Measurements from ENCODE around the gene GPR139. TPM values are rescaled to one million over a fixed set of nuclear protein-coding genes. Genes with fewer than 3 reads are reported as not detected.

The GPR139 gene
- total RNA-seq, 1 donor from 2014 or later: not detected

DNA sequence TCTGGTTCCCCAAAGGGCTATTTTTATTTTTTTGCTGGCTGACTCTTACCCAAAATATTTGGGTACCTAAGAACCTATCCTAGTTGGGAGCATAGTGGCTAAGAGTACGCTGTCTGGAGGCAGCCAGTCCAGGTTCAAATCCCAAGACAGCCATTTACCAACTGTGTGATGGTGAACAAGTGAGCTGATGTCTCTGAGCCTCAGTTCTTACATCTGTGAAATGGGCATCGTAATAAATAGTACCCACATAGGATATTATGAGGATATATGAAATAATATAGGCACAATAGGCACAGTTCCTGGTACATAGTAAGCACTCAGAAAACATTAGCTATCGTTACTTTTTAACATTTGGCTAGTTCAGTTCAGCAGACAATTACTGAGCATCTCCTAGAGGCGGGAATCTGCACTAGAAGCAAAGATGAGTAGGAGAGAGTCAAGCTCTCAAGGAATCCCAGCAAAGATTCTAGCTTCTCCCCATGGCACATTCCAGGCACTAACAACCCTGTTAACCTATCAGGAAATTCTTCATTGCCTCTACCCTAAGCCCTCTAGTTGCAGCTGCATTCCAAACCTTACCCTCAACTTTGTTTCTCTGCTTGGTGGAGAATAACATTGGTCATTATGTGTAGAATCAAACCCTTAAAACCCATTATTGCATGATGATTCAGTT is 31.6 kb downstream of the GPR139 start:
- DNase-seq (ENCODE audit: low spot score in 2 of 2): no peak
- Histone ChIP-seq H3K36me3 (no peaks in the 10 kb centered on the region), H3K9me3 (no peaks in the 10 kb centered on the region), H3K27me3 (no peaks in the 10 kb centered on the region), H3K27ac (no peak overlapping the region), H3K4me3 (no peak overlapping the region), H3K4me1 (no peaks in the 10 kb centered on the region)
- no peak for TF ChIP-seq CTCF (IDR thresholded peaks at IDR 0.05)
- intact Hi-C loops (cut with DNase I): no loop called here

DNA sequence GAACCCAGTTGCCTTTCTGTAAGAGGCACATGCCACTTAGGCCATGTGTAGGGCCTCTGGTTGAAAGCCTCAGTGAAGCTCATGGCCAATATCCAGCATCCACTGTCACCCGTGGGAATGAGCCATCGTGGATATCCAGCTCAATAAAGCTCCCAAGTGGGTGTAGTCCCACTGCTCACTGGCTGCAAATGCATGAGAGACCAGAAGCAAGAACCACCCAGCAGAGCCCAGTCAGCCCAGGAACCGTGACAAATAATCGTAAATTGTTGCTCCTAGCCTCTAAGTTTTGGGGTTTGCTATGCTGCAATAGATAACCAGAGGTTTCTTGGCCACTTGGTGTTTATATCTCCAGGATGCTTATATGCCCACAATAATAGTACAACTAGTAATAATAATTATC is 33.7 kb downstream of the GPR139 start:
- Histone ChIP-seq H3K27me3 (no peaks in the 10 kb centered on the region), H3K9me3 (no peaks in the 10 kb centered on the region), H3K36me3 (no peaks in the 10 kb centered on the region), H3K27ac (no peak overlapping the region), H3K4me1 (no peaks in the 10 kb centered on the region), H3K4me3 (no peak overlapping the region)
- no peak for DNase-seq (ENCODE audit: low spot score in 2 of 2)
- TF ChIP-seq CTCF (IDR thresholded peaks at IDR 0.05): no peak
- intact Hi-C loops (cut with DNase I): no loop called here

DNA sequence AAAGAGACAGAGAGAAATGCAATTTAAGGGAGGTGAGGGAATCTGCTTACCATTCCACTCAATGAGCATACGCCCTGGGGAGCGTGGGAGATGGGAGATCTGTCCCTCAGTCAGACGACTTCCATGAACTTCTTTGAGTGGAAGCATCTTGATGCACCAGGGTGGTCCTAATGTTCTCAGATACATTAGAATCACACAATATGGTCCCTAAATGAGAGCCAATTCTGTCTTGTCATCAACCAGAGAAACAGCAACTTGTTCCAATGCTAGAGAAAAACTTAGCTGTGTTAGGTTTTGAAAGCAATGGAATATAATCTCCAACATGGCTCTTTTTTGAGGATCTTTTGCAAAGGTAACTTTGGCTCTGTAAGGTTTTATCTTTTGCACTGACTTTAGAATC is 44.1 kb downstream of the GPR139 start:
- Histone ChIP-seq H3K4me1 (no peaks in the 10 kb centered on the region), H3K36me3 (no peaks in the 10 kb centered on the region), H3K27ac (no peak overlapping the region), H3K9me3 (no peaks in the 10 kb centered on the region), H3K27me3 (no peaks in the 10 kb centered on the region), H3K4me3 (no peak overlapping the region)
- intact Hi-C loops (cut with DNase I): no loop called here
- TF ChIP-seq CTCF (IDR thresholded peaks at IDR 0.05): no peak
- no peak for DNase-seq (ENCODE audit: low spot score in 2 of 2)

DNA sequence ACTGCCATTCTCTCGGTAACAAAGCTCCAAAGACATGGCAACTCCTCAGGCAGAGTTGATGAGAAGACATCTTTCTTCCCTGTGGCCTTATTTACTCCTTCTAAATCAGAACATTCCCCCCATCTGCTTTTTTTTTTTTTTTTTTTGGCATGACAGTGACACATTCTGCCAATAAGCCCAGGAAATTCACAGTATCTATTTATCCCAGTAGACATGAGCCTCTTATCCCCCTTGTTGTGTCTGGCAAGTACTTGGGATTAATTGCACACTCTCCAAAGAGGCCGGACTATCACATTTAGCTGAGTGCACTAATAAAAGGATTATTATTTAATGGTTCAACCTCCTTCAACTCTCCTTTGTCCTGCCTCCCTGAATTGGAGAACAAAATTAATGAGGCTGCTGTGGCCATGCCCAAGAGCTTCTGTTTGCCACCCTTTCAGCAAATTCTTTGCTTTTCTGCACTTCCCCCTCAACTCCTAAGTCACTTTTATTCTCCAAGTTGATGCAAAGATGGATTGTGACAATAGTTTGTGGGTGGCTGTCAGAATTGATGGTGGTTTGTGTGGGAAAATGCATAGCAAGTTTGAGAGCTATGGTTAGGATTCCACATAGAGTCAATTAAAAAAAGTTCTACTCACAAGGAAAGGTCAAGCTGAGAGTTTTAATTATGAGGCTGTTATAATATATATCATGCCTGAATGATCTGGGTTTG is 47.2 kb downstream of the GPR139 start:
- no peak for TF ChIP-seq CTCF (IDR thresholded peaks at IDR 0.05)
- Histone ChIP-seq H3K27me3 (no peaks in the 10 kb centered on the region), H3K36me3 (no peaks in the 10 kb centered on the region), H3K27ac (no peak overlapping the region), H3K9me3 (no peaks in the 10 kb centered on the region), H3K4me1 (no peaks in the 10 kb centered on the region), H3K4me3 (no peak overlapping the region)
- intact Hi-C loops (cut with DNase I): no loop called here
- DNase-seq (ENCODE audit: low spot score in 2 of 2): no peak

- Histone ChIP-seq H3K36me3 (no peaks in the 10 kb centered on the region), H3K4me1 (no peaks in the 10 kb centered on the region), H3K9me3 (no peaks in the 10 kb centered on the region), H3K27me3 (no peaks in the 10 kb centered on the region), H3K27ac (no peak overlapping the region), H3K4me3 (no peak overlapping the region)
- intact Hi-C loops (cut with DNase I): no loop called here
- no peak for DNase-seq (ENCODE audit: low spot score in 2 of 2)
- no peak for TF ChIP-seq CTCF (IDR thresholded peaks at IDR 0.05)
These were observed 50.5 kb downstream of the GPR139 start for GRCh38 chr16:20023190-20023589.
